Measurements from ENCODE around the gene FAM184B.

The FAM184B gene

GRCh38 chr4:17757621-17758020 lies 23.8 kb downstream of the FAM184B start:
- H3K27me3 ChIP-seq (ENCODE audit: control insufficient read depth, insufficient read depth, low read length) = peaks cover 28% of the 10 kb centered on the region
- H3K4me1 ChIP-seq (ENCODE audit: control insufficient read depth, insufficient read depth, low read length) = no peaks in the 10 kb centered on the region
- H3K4me2 ChIP-seq (ENCODE audit: low read length) = no peak overlapping the region
- H3K4me3 ChIP-seq (ENCODE audit: low read length) = no peak overlapping the region
- H3K9me3 ChIP-seq (replicated peaks; ENCODE audit: low read length) = no peaks in the 10 kb centered on the region
- no peak overlapping the region for H3K9ac ChIP-seq (ENCODE audit: low read depth, low read length)
- no peaks in the 10 kb centered on the region for H3K36me3 ChIP-seq (ENCODE audit: insufficient read depth, low read length)

GRCh38 chr4:17753646-17754045 lies 27.8 kb downstream of the FAM184B start:
- H3K36me3 ChIP-seq (ENCODE audit: insufficient read depth, low read length) = no peaks in the 10 kb centered on the region
- H3K27me3 ChIP-seq (ENCODE audit: control insufficient read depth, insufficient read depth, low read length) = peaks cover 36% of the 10 kb centered on the region
- no peaks in the 10 kb centered on the region for H3K9me3 ChIP-seq (replicated peaks; ENCODE audit: low read length)
- no peaks in the 10 kb centered on the region for H3K4me1 ChIP-seq (ENCODE audit: control insufficient read depth, insufficient read depth, low read length)
- H3K4me2 ChIP-seq (ENCODE audit: low read length) = no peak overlapping the region
- no peak overlapping the region for H3K4me3 ChIP-seq (ENCODE audit: low read length)
- no peak overlapping the region for H3K9ac ChIP-seq (ENCODE audit: low read depth, low read length)

DNA sequence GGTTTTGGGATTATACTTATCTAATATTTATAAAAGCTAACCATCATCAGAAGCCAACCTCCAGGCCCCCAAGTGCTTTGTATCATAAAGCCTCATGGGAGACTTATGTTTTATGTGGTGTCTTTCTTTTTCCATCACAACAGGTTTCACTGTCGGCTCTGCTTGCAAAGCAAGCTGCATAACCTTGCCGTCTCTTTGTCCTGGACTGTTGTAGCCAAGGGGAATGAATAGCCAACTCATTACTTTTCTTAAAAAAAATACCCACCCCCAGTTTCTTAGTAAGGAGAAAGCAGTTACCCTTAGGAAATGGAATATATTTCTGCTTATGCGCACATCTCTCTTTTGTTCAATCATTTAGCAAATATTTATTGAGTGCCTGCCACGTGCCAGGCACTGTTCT lies 40.7 kb downstream of the FAM184B start:
- no peaks in the 10 kb centered on the region for H3K9me3 ChIP-seq (replicated peaks; ENCODE audit: low read length)
- H3K9ac ChIP-seq (ENCODE audit: low read depth, low read length) = no peak overlapping the region
- no peaks in the 10 kb centered on the region for H3K27me3 ChIP-seq (ENCODE audit: control insufficient read depth, insufficient read depth, low read length)
- H3K4me1 ChIP-seq (ENCODE audit: control insufficient read depth, insufficient read depth, low read length) = no peaks in the 10 kb centered on the region
- no peak overlapping the region for H3K4me2 ChIP-seq (ENCODE audit: low read length)
- H3K36me3 ChIP-seq (ENCODE audit: insufficient read depth, low read length) = no peaks in the 10 kb centered on the region
- no peak overlapping the region for H3K4me3 ChIP-seq (ENCODE audit: low read length)

DNA sequence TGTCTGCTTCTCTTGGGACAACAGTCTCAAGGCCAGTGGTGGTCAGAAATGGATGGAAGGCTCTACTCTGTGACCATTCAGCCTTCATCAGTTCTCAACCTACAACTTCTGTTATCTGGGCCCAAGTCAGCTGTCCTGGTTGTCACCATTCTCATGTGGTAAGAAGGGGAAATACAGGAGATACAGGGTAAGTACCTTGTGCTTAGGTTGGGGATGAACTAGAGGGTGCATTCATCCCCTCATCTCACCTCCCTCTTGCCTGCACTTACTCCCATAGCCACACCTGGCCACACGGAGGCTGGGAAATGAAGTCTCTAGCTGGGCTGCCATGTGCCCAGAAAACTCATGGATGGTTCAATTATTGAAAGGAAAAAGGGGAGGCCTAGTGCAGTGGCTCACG lies 44.9 kb downstream of the FAM184B start:
- H3K9me3 ChIP-seq (replicated peaks; ENCODE audit: low read length) = no peaks in the 10 kb centered on the region
- no peak overlapping the region for H3K9ac ChIP-seq (ENCODE audit: low read depth, low read length)
- no peaks in the 10 kb centered on the region for H3K4me1 ChIP-seq (ENCODE audit: control insufficient read depth, insufficient read depth, low read length)
- no peak overlapping the region for H3K4me3 ChIP-seq (ENCODE audit: low read length)
- H3K4me2 ChIP-seq (ENCODE audit: low read length) = no peak overlapping the region
- H3K27me3 ChIP-seq (ENCODE audit: control insufficient read depth, insufficient read depth, low read length) = no peaks in the 10 kb centered on the region
- H3K36me3 ChIP-seq (ENCODE audit: insufficient read depth, low read length) = no peaks in the 10 kb centered on the region

- H3K4me3 ChIP-seq (ENCODE audit: low read length) = no peak overlapping the region
Observed at GRCh38 chr4:17726911-17727310, 54.5 kb downstream of the FAM184B start.

DNA sequence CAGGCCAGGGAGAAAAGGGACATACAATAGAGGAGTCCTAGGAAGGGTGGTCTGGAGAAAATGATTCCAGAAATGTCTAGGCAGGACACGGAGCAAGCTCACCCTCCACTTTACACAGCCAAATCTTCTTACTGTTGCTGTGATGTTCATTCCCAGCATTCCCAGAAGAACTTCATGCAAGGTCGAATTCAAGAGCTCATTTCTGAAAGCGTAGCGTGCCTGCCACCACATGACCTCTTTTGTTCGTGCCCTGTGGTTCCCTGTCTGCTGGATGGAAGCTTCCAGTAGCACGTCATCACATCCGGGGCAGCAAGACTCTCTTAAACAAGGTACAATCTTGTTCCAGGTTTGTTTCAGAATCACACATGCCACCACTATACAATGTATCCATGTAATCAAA lies 57.8 kb downstream of the FAM184B start:
- Histone ChIP-seq H3K36me3 (ENCODE audit: insufficient read depth, low read length) (no peaks in the 10 kb centered on the region), H3K27me3 (ENCODE audit: control insufficient read depth, insufficient read depth, low read length) (no peaks in the 10 kb centered on the region), H3K4me1 (ENCODE audit: control insufficient read depth, insufficient read depth, low read length) (no peaks in the 10 kb centered on the region), H3K4me2 (ENCODE audit: low read length) (no peak overlapping the region), H3K9ac (ENCODE audit: low read depth, low read length) (no peak overlapping the region), H3K4me3 (ENCODE audit: low read length) (no peak overlapping the region), H3K9me3 (replicated peaks; ENCODE audit: low read length) (no peaks in the 10 kb centered on the region)

More at GRCh38 chr4:17726911-17727310, 54.5 kb downstream of the FAM184B start:
- Histone ChIP-seq H3K4me2 (ENCODE audit: low read length) (no peak overlapping the region), H3K36me3 (ENCODE audit: insufficient read depth, low read length) (no peaks in the 10 kb centered on the region), H3K9me3 (replicated peaks; ENCODE audit: low read length) (no peaks in the 10 kb centered on the region), H3K4me1 (ENCODE audit: control insufficient read depth, insufficient read depth, low read length) (no peaks in the 10 kb centered on the region), H3K27me3 (ENCODE audit: control insufficient read depth, insufficient read depth, low read length) (no peaks in the 10 kb centered on the region), H3K9ac (ENCODE audit: low read depth, low read length) (no peak overlapping the region)

DNA sequence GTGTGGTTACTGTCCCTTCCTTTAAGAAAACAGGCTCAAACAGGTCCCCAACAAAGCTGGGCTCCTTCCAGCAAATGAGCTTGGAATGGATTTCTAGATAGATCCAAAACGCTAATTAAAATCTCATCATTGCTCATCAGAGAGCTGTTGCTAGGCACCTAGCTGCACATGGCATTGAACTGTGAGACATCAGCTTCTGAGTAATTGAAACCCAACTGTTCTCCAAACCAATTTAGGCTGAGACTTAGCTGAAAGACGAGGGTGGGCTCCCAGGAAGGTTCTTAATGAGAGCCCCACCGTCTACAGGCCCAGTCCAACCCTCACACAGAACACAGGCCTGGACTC lies 59.1 kb downstream of the FAM184B start:
- Histone ChIP-seq H3K36me3 (ENCODE audit: insufficient read depth, low read length) (no peaks in the 10 kb centered on the region), H3K9me3 (replicated peaks; ENCODE audit: low read length) (no peaks in the 10 kb centered on the region), H3K4me3 (ENCODE audit: low read length) (no peak overlapping the region), H3K9ac (ENCODE audit: low read depth, low read length) (no peak overlapping the region), H3K4me2 (ENCODE audit: low read length) (no peak overlapping the region), H3K27me3 (ENCODE audit: control insufficient read depth, insufficient read depth, low read length) (no peaks in the 10 kb centered on the region), H3K4me1 (ENCODE audit: control insufficient read depth, insufficient read depth, low read length) (no peaks in the 10 kb centered on the region)

- H3K4me1 ChIP-seq (ENCODE audit: control insufficient read depth, insufficient read depth, low read length) = no peaks in the 10 kb centered on the region
Observed at GRCh38 chr4:17721496-17722355, 59.7 kb downstream of the FAM184B start.

DNA sequence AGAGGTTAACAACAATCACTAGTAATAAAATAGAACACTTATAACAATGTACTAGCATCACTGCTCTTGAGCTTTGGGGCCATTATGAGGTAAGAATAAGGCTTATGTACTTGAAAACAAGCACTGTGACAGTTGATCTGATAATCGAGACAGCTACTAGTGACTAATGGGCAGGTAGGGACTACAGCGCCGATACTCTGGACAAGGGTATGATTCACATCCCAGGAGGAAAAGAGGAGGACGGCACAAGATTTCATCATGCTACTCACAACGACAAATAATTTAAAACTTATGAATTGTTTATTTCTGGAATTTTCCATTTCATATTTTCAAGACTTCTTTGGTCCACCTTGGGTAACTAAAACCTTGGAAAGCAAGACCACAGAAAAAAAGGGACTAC lies 62.3 kb downstream of the FAM184B start:
- Histone ChIP-seq H3K4me1 (ENCODE audit: control insufficient read depth, insufficient read depth, low read length) (no peaks in the 10 kb centered on the region), H3K27me3 (ENCODE audit: control insufficient read depth, insufficient read depth, low read length) (no peaks in the 10 kb centered on the region), H3K4me2 (ENCODE audit: low read length) (no peak overlapping the region), H3K4me3 (ENCODE audit: low read length) (no peak overlapping the region), H3K36me3 (ENCODE audit: insufficient read depth, low read length) (no peaks in the 10 kb centered on the region), H3K9me3 (replicated peaks; ENCODE audit: low read length) (no peaks in the 10 kb centered on the region), H3K9ac (ENCODE audit: low read depth, low read length) (no peak overlapping the region)

More at GRCh38 chr4:17721496-17722355, 59.7 kb downstream of the FAM184B start:
- H3K9me3 ChIP-seq (replicated peaks; ENCODE audit: low read length) = no peaks in the 10 kb centered on the region
- H3K4me3 ChIP-seq (ENCODE audit: low read length) = no peak overlapping the region
- no peaks in the 10 kb centered on the region for H3K27me3 ChIP-seq (ENCODE audit: control insufficient read depth, insufficient read depth, low read length)
- no peak overlapping the region for H3K9ac ChIP-seq (ENCODE audit: low read depth, low read length)
- H3K4me2 ChIP-seq (ENCODE audit: low read length) = no peak overlapping the region
- no peaks in the 10 kb centered on the region for H3K36me3 ChIP-seq (ENCODE audit: insufficient read depth, low read length)

GRCh38 chr4:17718471-17718870 lies 63.0 kb downstream of the FAM184B start:
- H3K4me1 ChIP-seq (ENCODE audit: control insufficient read depth, insufficient read depth, low read length) = no peaks in the 10 kb centered on the region
- no peaks in the 10 kb centered on the region for H3K27me3 ChIP-seq (ENCODE audit: control insufficient read depth, insufficient read depth, low read length)
- H3K4me3 ChIP-seq (ENCODE audit: low read length) = no peak overlapping the region
- H3K9me3 ChIP-seq (replicated peaks; ENCODE audit: low read length) = no peaks in the 10 kb centered on the region
- no peak overlapping the region for H3K9ac ChIP-seq (ENCODE audit: low read depth, low read length)
- no peaks in the 10 kb centered on the region for H3K36me3 ChIP-seq (ENCODE audit: insufficient read depth, low read length)
- no peak overlapping the region for H3K4me2 ChIP-seq (ENCODE audit: low read length)

DNA sequence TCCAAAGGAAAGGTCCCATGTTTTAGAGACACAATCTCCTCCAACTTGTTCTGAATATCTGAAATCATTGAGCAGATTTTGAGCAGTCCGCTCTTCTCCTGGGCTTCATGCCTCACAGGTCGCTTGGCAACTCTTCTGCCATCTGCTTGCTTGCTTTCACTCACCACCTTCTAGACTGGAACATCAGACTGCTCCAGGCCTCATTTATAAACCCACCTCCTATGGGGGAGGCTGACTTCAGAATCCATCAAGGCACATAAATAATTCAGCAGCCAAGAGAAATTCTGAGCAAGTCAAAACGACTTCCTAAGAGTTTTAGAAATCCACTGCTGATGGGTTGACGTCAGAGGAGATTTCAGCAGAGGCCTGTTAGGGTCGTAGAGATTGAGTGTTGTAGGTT lies 64.1 kb downstream of the FAM184B start:
- no peaks in the 10 kb centered on the region for H3K27me3 ChIP-seq (ENCODE audit: control insufficient read depth, insufficient read depth, low read length)
- no peaks in the 10 kb centered on the region for H3K36me3 ChIP-seq (ENCODE audit: insufficient read depth, low read length)
- no peak overlapping the region for H3K4me3 ChIP-seq (ENCODE audit: low read length)
- H3K9ac ChIP-seq (ENCODE audit: low read depth, low read length) = no peak overlapping the region
- H3K4me2 ChIP-seq (ENCODE audit: low read length) = no peak overlapping the region
- no peaks in the 10 kb centered on the region for H3K4me1 ChIP-seq (ENCODE audit: control insufficient read depth, insufficient read depth, low read length)
- no peaks in the 10 kb centered on the region for H3K9me3 ChIP-seq (replicated peaks; ENCODE audit: low read length)

DNA sequence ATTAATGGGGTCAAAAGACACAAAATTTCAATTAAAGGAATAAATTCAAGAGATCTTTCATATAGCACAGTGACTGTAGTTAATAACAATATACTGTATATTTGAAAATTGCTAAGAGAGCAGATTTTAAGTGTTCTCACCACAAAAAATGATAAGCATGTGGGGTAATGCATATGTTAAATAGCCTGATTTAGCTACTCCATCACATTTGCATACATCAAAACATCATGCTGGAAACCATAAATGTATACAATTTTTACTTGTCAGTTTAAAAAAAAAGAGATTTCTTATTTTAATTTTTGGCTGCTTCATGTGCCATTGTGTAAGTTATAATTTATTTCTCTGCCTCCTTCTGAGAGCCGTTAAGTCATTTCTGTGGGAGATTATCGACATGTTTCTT lies 65.9 kb downstream of the FAM184B start:
- no peak overlapping the region for H3K9ac ChIP-seq (ENCODE audit: low read depth, low read length)
- no peaks in the 10 kb centered on the region for H3K4me1 ChIP-seq (ENCODE audit: control insufficient read depth, insufficient read depth, low read length)
- H3K4me3 ChIP-seq (ENCODE audit: low read length) = no peak overlapping the region
- no peak overlapping the region for H3K4me2 ChIP-seq (ENCODE audit: low read length)
- peaks cover 2% of the 10 kb centered on the region for H3K27me3 ChIP-seq (ENCODE audit: control insufficient read depth, insufficient read depth, low read length)
- no peaks in the 10 kb centered on the region for H3K36me3 ChIP-seq (ENCODE audit: insufficient read depth, low read length)
- no peaks in the 10 kb centered on the region for H3K9me3 ChIP-seq (replicated peaks; ENCODE audit: low read length)
